Measurements from ENCODE around the gene ABCA9.
"Not testable (repeated sequence)": the region's sequence is repeated elsewhere in the genome, so short reads cannot be mapped to it uniquely, and the experiment has no call there.

Gene ABCA9

GRCh38 chr17:69060822-69061221 lies at the start of gene ABCA9:
Gene ABCA9, minus strand, starts transcription at chr17:69060927. Its CDS starts 9,801 bp downstream, at chr17:69051126.
- no peak for DNase-seq (ENCODE audit: low read depth)

GRCh38 chr17:69105907-69106730 lies 45.4 kb upstream of the ABCA9 start:
- DNase-seq (ENCODE audit: low read depth), result no peak

GRCh38 chr17:69103557-69104233 lies 43.0 kb upstream of the ABCA9 start:
- DNase-seq (ENCODE audit: low read depth), result no peak

- DNase-seq (ENCODE audit: low read depth), result no peak
Observed at GRCh38 chr17:69098625-69099024, 37.9 kb upstream of the ABCA9 start.

- no peak for DNase-seq (ENCODE audit: low read depth)
Observed at GRCh38 chr17:69096541-69096940, 35.8 kb upstream of the ABCA9 start.

GRCh38 chr17:69093995-69094394 lies 33.3 kb upstream of the ABCA9 start:
- DNase-seq (ENCODE audit: low read depth), result no peak

GRCh38 chr17:69093279-69093789 lies 32.6 kb upstream of the ABCA9 start:
- no peak for DNase-seq (ENCODE audit: low read depth)

- DNase-seq (ENCODE audit: low read depth), result no peak
Observed at GRCh38 chr17:69090365-69090764, 29.6 kb upstream of the ABCA9 start.

GRCh38 chr17:69088643-69089200 lies 28.0 kb upstream of the ABCA9 start:
- no peak for DNase-seq (ENCODE audit: low read depth)

- no peak for DNase-seq (ENCODE audit: low read depth)
Observed at GRCh38 chr17:69086641-69087040, 25.9 kb upstream of the ABCA9 start.

- DNase-seq (ENCODE audit: low read depth), result no peak
Observed at GRCh38 chr17:69084911-69085310, 24.2 kb upstream of the ABCA9 start.

GRCh38 chr17:69082696-69083095 lies 22.0 kb upstream of the ABCA9 start:
- no peak for DNase-seq (ENCODE audit: low read depth)

GRCh38 chr17:69078864-69079263 lies 18.1 kb upstream of the ABCA9 start:
- no peak for DNase-seq (ENCODE audit: low read depth)

- DNase-seq (ENCODE audit: low read depth), result no peak
Observed at GRCh38 chr17:69075823-69076222, 15.1 kb upstream of the ABCA9 start.

GRCh38 chr17:69073392-69073791 lies 12.7 kb upstream of the ABCA9 start:
- not testable (repeated sequence) for DNase-seq (ENCODE audit: low read depth)

GRCh38 chr17:69072803-69073256 lies 12.1 kb upstream of the ABCA9 start:
- DNase-seq (ENCODE audit: low read depth), result not testable (repeated sequence)

- not testable (repeated sequence) for DNase-seq (ENCODE audit: low read depth)
Observed at GRCh38 chr17:69071233-69071586, 10.5 kb upstream of the ABCA9 start.

GRCh38 chr17:69070378-69071232 lies 9.9 kb upstream of the ABCA9 start:
- DNase-seq (ENCODE audit: low read depth), result not testable (repeated sequence)

- no peak for DNase-seq (ENCODE audit: low read depth)
Observed at GRCh38 chr17:69069226-69069750, 8.6 kb upstream of the ABCA9 start.

GRCh38 chr17:69067274-69068047 lies 6.7 kb upstream of the ABCA9 start:
- DNase-seq (ENCODE audit: low read depth), result no peak

GRCh38 chr17:69066482-69066881 lies 5.8 kb upstream of the ABCA9 start:
- no peak for DNase-seq (ENCODE audit: low read depth)

Measured in activated T-cell treated with anti-CD3 and anti-CD28 coated beads for 48 hours (primary cell).